Neural cell (in vitro differentiated cells): Measurements from ENCODE around the gene CDC25A.
A peak's percentile ranks its signal among the peaks of the same experiment; 100 is the strongest.

Experiments
- EZH2 ChIP-seq: fragments of 200-600, 300-800 bp; shearing (Covaris generic), sonication (generic); IDR thresholded peaks from 2 replicates; pipeline ENCODE4 v1.6.1; 2014; ENCODE audit warnings: antibody characterized with exemption, low read length, borderline replicate concordance, mild to moderate bottlenecking; ENCODE audit not compliant: insufficient read depth, poor library complexity, severe bottlenecking
- TF ChIP-seq, protein P1 (sequence below): fragments of 450-650 bp; IDR thresholded peaks from 2 replicates; pipeline ENCODE4 v1.5.1; 2014; ENCODE audit warnings: antibody characterized with exemption, mild to moderate bottlenecking, moderate library complexity; ENCODE audit not compliant: poor library complexity, severe bottlenecking

DNA sequence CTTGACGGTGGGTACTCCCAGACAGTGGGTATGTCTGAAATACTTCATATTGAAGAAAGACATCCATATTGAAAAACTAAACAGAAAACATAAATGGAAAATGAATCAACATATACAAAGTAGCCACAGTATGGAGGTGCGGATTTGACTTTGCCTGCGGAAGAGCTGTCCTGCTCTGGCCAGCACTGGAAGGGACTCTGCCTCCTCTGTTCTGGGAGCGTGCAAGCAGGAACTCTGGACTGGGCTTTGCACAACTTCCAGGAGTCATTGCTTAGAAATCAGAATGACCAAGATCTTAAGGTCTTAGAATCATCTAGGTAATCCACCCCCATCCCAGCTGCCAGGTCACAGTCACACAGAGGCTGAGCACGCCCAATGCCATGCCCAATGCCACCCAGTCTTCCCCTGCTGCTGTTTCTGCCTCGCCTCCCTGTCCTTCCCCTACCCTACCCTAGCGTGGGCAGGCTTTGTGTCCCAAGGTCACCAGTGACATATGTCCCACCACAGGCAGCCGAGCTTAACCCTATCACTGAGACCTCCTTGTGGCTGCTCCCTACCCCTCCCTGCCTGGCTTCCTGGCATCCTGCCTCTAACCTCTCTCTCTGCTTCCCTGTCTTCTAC is 36.3 kb downstream of the CDC25A start:
- TF ChIP-seq, protein P1, sequence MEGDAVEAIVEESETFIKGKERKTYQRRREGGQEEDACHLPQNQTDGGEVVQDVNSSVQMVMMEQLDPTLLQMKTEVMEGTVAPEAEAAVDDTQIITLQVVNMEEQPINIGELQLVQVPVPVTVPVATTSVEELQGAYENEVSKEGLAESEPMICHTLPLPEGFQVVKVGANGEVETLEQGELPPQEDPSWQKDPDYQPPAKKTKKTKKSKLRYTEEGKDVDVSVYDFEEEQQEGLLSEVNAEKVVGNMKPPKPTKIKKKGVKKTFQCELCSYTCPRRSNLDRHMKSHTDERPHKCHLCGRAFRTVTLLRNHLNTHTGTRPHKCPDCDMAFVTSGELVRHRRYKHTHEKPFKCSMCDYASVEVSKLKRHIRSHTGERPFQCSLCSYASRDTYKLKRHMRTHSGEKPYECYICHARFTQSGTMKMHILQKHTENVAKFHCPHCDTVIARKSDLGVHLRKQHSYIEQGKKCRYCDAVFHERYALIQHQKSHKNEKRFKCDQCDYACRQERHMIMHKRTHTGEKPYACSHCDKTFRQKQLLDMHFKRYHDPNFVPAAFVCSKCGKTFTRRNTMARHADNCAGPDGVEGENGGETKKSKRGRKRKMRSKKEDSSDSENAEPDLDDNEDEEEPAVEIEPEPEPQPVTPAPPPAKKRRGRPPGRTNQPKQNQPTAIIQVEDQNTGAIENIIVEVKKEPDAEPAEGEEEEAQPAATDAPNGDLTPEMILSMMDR = peak; percentile 31
- TF ChIP-seq EZH2 = no peak
